SK-N-MC (cell line): Measurements from ENCODE around the gene CCNJL.
"Not testable (repeated sequence)": the region's sequence is repeated elsewhere in the genome, so short reads cannot be mapped to it uniquely, and the experiment has no call there.

ENCODE experiments used
- DNase-seq: peaks from one replicate; pipeline ENCODE4 v3.0.0-alpha.2; 2011; ENCODE audit warnings: low read depth, low spot score
- H3K27ac ChIP-seq: fragments of 200-600 bp; sonication (generic); 2 replicates; pipeline ENCODE4 v1.5.1; 2016; ENCODE audit warnings: mixed run types
- H3K36me3 ChIP-seq: fragments of 200-600 bp; sonication (generic); 2 replicates; pipeline ENCODE4 v1.6.1; 2017; ENCODE audit warnings: antibody characterized with exemption, low read length, mixed read lengths; ENCODE audit not compliant: insufficient read depth
- H3K4me3 ChIP-seq: fragments of 200-600 bp; sonication (generic); 2 replicates; pipeline ENCODE4 v1.5.1; 2016
- H3K9ac ChIP-seq: fragments of 200-600 bp; sonication (generic); 2 replicates; pipeline ENCODE4 v1.8.0; 2017; ENCODE audit warnings: mixed run types, mixed read lengths; ENCODE audit not compliant: insufficient read length
- H3K9me3 ChIP-seq: fragments of 200-600 bp; sonication (generic); 2 replicates; pipeline ENCODE4 v1.6.1; 2017; ENCODE audit warnings: low read depth, mild to moderate bottlenecking, antibody characterized with exemption, low read length, moderate library complexity, mixed read lengths
- EZH2 ChIP-seq: fragments of 200-600 bp; sonication (generic); IDR thresholded peaks from one replicate; pipeline ENCODE4 v1.6.1; 2017; ENCODE audit warnings: antibody characterized with exemption
- FOXP2 ChIP-seq: optimal IDR thresholded peaks from 2 replicates; pipeline ENCODE3; 2011; ENCODE audit warnings: mild to moderate bottlenecking, moderate library complexity; ENCODE audit not compliant: insufficient read depth; ENCODE audit errors: extremely low read length, control extremely low read depth
- POLR2AphosphoS5 ChIP-seq: IDR thresholded peaks from 2 replicates; pipeline ENCODE4 v1.6.1; 2012; ENCODE audit warnings: mild to moderate bottlenecking, low read depth, low read length, borderline replicate concordance

CCNJL gene

GRCh38 chr5:160354666-160355065, 42.3 kb upstream of the CCNJL start:
- Histone ChIP-seq H3K36me3 (no peaks in the 10 kb centered on the region), H3K27ac (no peak overlapping the region), H3K4me3 (no peak overlapping the region), H3K9ac (no peak overlapping the region), H3K9me3 (no peaks in the 10 kb centered on the region)
- no peak for DNase-seq
- TF ChIP-seq FOXP2 (no peak), EZH2 (no peak), POLR2AphosphoS5 (no peak)

GRCh38 chr5:160353379-160353778, 41.0 kb upstream of the CCNJL start:
- Histone ChIP-seq H3K27ac (no peak overlapping the region), H3K9me3 (no peaks in the 10 kb centered on the region), H3K4me3 (no peak overlapping the region), H3K9ac (no peak overlapping the region), H3K36me3 (no peaks in the 10 kb centered on the region)
- no peak for DNase-seq
- TF ChIP-seq EZH2 (no peak), POLR2AphosphoS5 (no peak), FOXP2 (no peak)

GRCh38 chr5:160352308-160352707, 39.9 kb upstream of the CCNJL start:
- Histone ChIP-seq H3K9me3 (no peaks in the 10 kb centered on the region), H3K36me3 (no peaks in the 10 kb centered on the region), H3K9ac (no peak overlapping the region), H3K4me3 (no peak overlapping the region), H3K27ac (no peak overlapping the region)
- no peak for DNase-seq
- TF ChIP-seq FOXP2 (no peak), POLR2AphosphoS5 (no peak), EZH2 (no peak)

DNA sequence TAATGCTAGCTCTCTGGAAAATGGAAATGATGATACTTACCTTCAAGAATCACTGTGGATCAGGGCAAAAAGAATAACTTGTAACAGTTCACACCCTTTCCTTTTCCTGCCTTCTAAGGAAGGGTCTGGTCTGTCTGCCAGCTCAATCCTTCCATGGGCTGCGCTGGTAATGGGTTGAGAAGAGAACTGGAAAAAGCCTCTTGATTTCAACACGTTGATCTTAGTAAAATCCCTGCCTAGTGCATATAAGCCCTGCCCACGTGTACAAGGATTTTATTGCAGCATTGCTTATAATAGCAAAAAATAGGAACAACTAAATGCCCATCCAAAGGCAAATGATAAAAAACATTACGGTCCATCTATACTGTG, 37.6 kb upstream of the CCNJL start:
- TF ChIP-seq FOXP2 (no peak), EZH2 (no peak), POLR2AphosphoS5 (no peak)
- Histone ChIP-seq H3K27ac (no peak overlapping the region), H3K4me3 (no peak overlapping the region), H3K9me3 (no peaks in the 10 kb centered on the region), H3K9ac (no peak overlapping the region), H3K36me3 (no peaks in the 10 kb centered on the region)
- no peak for DNase-seq

DNA sequence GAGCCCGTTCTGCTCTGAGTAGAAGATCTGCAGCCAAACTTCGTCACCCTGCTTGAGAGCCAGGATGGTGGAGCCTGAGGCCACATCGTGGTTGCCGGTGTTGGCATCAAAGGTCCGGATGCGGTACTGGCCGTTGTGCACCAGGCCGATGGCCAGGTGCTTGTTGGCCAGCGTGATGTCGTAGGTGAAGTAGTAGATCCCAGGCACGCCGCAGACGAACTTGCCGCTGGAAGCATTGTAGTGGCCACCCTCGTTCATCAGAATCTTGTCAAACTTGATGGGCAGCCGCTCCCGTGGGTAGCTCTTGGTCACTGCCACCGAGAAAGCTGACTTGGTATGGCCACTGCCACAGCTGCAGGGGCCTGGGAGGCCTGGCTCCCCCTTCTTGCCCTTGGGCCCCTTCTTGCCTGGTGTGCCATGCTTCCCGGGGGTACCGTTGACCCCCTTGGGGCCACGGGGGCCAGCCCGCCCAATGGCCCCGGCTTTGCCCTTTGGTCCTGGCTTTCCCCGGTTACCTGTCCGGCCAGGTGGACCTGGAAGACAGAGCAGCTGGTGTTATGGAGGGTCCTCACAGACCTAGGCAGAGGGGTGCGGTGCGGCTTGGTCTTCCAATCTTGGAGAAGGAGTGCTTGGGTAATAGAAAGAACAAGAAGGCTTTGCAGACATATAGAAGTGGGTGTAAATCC, 37.0 kb upstream of the CCNJL start:
- no peak overlapping the region for H3K27ac ChIP-seq
- DNase-seq: no peak
- H3K4me3 ChIP-seq: no peak overlapping the region
- H3K9me3 ChIP-seq: no peaks in the 10 kb centered on the region
- TF ChIP-seq POLR2AphosphoS5 (no peak), EZH2 (no peak), FOXP2 (no peak)
- no peaks in the 10 kb centered on the region for H3K36me3 ChIP-seq
- H3K9ac ChIP-seq: no peak overlapping the region

GRCh38 chr5:160348080-160348479, 35.7 kb upstream of the CCNJL start:
- Histone ChIP-seq H3K9ac (no peak overlapping the region), H3K4me3 (no peak overlapping the region), H3K27ac (no peak overlapping the region), H3K36me3 (no peaks in the 10 kb centered on the region), H3K9me3 (no peaks in the 10 kb centered on the region)
- TF ChIP-seq FOXP2 (no peak), EZH2 (no peak), POLR2AphosphoS5 (no peak)
- DNase-seq: no peak

GRCh38 chr5:160347448-160347847, 35.1 kb upstream of the CCNJL start:
- no peak overlapping the region for H3K27ac ChIP-seq
- no peaks in the 10 kb centered on the region for H3K9me3 ChIP-seq
- no peak for DNase-seq
- no peak overlapping the region for H3K9ac ChIP-seq
- no peaks in the 10 kb centered on the region for H3K36me3 ChIP-seq
- TF ChIP-seq POLR2AphosphoS5: no peak
- no peak for TF ChIP-seq EZH2
- TF ChIP-seq FOXP2: no peak
- no peak overlapping the region for H3K4me3 ChIP-seq

GRCh38 chr5:160342413-160342941, 30.1 kb upstream of the CCNJL start:
- no peak overlapping the region for H3K9ac ChIP-seq
- no peak overlapping the region for H3K27ac ChIP-seq
- TF ChIP-seq POLR2AphosphoS5 (no peak), EZH2 (no peak), FOXP2 (no peak)
- DNase-seq: no peak
- no peak overlapping the region for H3K4me3 ChIP-seq
- no peaks in the 10 kb centered on the region for H3K9me3 ChIP-seq
- H3K36me3 ChIP-seq: no peaks in the 10 kb centered on the region

DNA sequence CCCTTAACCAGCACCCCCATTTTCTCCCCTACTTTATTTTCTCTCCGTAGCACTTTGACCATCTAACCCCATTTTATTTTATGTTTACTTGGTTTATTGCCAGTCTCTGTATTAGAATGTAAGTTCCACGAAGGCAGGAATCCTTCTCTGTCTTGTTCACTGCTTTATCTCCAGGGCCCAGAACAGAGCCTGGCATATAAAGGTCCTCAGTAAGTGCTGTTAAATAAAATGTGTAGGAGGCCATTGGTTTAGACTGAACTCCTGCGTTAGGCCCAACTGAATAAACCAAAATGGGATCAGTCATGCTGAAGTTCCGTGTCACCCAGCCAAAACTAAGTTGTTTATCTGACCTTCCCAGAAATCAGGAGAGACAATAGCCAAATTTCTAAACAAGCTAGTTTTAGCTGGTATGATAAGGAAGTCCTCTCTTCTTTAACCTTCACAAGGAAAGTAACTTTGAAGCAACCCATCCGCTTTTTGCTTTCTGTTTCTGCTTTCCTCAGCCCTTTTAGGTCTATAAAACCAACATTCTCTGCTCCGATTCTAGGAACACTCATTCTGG, 29.0 kb upstream of the CCNJL start:
- no peak for DNase-seq
- no peak overlapping the region for H3K9ac ChIP-seq

GRCh38 chr5:160340513-160340912, 28.1 kb upstream of the CCNJL start:
- H3K27ac ChIP-seq, H3K9me3 ChIP-seq, H3K36me3 ChIP-seq, DNase-seq, H3K9ac ChIP-seq, H3K4me3 ChIP-seq: not testable (repeated sequence)

More for the DNA sequence above, 29.0 kb upstream of the CCNJL start:
- no peak overlapping the region for H3K4me3 ChIP-seq
- no peaks in the 10 kb centered on the region for H3K36me3 ChIP-seq
- no peak for TF ChIP-seq EZH2
- TF ChIP-seq FOXP2: no peak
- TF ChIP-seq POLR2AphosphoS5: no peak
- no peaks in the 10 kb centered on the region for H3K9me3 ChIP-seq
- H3K27ac ChIP-seq: no peak overlapping the region
